Measurements from ENCODE around the gene DIAPH2.

DIAPH2 gene

DNA sequence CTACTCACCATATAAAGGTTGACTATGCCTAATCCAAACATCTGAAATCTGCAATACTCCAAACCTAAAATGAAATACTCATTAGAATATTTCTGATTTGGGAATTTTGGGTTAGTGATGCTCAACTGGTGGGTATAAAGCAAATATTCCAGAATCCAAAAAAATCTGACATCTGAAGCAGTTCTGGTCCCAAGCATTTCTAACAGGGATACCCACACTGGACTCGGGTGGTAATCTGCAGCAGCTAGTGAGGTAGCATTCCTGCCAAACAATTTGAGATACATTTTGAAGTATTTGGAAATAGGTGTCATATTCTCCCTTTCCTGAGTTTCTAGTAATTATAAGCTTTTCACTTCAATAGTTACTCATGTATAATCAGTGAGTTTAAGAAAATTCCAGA, 149.5 kb downstream of the DIAPH2 start:
- TF ChIP-seq BACH2 (CRISPR knock-in tag; IDR thresholded peaks at IDR 0.05; ENCODE audit: borderline replicate concordance) (no peak), GLIS3 (CRISPR knock-in tag; IDR thresholded peaks at IDR 0.05) (no peak), TOX (CRISPR knock-in tag; IDR thresholded peaks at IDR 0.05; ENCODE audit: borderline replicate concordance) (no peak), PPARA (CRISPR knock-in tag; IDR thresholded peaks at IDR 0.05; ENCODE audit: borderline replicate concordance) (no peak), OSR1 (CRISPR knock-in tag; IDR thresholded peaks at IDR 0.05) (no peak)
- ATAC-seq: no peak

DNA sequence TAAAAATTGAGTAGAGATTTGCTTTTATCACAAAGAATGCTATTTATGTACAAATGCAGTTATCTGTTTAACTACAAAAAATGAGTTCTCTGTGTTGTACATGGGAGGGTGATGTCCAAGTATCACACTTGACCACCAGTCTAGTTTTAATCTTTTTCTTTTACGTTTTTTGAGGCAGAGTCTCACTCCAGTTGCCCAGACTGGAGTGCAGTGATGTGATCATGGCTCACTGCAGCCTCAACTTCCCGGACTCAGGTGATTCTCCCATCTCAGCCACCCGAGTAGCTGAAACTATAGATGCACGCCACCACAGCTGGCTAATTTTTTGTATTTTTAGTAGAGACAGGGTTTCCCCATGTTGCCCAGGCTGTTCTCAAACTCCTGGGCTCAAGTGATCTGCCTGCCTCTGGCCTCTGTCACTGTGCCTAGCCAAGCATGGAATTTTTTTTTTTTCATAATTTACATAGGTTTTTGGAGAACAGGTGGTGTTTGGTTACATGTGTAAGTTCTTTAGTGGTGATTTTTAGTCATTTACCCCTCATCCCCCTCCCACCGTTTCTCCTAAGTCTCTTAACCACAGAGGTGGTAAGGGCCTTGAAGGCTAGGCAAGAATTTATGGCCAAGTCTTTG, 151.1 kb downstream of the DIAPH2 start:
- no peak for ATAC-seq

DNA sequence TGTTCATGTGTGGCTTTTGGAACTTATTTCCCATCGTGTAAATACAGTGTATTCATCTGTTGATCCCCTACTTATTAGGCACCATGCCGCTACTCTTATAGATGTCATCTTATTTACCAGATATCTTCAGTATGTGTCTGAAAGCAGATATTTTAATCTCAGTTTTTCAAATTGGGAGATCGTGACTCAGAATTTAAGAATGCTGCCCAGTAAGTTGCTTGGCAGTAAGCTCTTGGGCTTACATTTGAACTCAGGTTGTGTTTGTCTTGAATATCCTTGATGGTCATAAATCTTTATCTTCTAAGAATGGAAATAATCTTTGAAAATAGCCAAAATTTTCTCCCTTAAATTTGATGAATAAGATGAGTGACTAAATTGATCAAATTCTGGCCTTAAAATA, 153.2 kb downstream of the DIAPH2 start:
- ATAC-seq: peak; percentile 54
- no peak for TF ChIP-seq ZFP30 (CRISPR knock-in tag; IDR thresholded peaks at IDR 0.05)
- TF ChIP-seq OSR1 (CRISPR knock-in tag; IDR thresholded peaks at IDR 0.05): no peak
- TF ChIP-seq ZNF70 (CRISPR knock-in tag; IDR thresholded peaks at IDR 0.05): no peak
- TF ChIP-seq ARNTL (CRISPR knock-in tag; IDR thresholded peaks at IDR 0.05; ENCODE audit: borderline replicate concordance, low read depth): no peak
- TF ChIP-seq CSDC2 (CRISPR knock-in tag; IDR thresholded peaks at IDR 0.05): no peak
- TF ChIP-seq ZNF565 (CRISPR knock-in tag; conservative IDR thresholded peaks at IDR 0.05; ENCODE audit: low read depth): no peak
- no peak for TF ChIP-seq ZNF8 (CRISPR knock-in tag; IDR thresholded peaks at IDR 0.05)
- TF ChIP-seq ISL1 (CRISPR knock-in tag; IDR thresholded peaks at IDR 0.05): no peak
- TF ChIP-seq TOX (CRISPR knock-in tag; IDR thresholded peaks at IDR 0.05; ENCODE audit: borderline replicate concordance): no peak
- TF ChIP-seq, protein P1, sequence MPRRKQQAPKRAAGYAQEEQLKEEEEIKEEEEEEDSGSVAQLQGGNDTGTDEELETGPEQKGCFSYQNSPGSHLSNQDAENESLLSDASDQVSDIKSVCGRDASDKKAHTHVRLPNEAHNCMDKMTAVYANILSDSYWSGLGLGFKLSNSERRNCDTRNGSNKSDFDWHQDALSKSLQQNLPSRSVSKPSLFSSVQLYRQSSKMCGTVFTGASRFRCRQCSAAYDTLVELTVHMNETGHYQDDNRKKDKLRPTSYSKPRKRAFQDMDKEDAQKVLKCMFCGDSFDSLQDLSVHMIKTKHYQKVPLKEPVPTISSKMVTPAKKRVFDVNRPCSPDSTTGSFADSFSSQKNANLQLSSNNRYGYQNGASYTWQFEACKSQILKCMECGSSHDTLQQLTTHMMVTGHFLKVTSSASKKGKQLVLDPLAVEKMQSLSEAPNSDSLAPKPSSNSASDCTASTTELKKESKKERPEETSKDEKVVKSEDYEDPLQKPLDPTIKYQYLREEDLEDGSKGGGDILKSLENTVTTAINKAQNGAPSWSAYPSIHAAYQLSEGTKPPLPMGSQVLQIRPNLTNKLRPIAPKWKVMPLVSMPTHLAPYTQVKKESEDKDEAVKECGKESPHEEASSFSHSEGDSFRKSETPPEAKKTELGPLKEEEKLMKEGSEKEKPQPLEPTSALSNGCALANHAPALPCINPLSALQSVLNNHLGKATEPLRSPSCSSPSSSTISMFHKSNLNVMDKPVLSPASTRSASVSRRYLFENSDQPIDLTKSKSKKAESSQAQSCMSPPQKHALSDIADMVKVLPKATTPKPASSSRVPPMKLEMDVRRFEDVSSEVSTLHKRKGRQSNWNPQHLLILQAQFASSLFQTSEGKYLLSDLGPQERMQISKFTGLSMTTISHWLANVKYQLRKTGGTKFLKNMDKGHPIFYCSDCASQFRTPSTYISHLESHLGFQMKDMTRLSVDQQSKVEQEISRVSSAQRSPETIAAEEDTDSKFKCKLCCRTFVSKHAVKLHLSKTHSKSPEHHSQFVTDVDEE (CRISPR knock-in tag; IDR thresholded peaks at IDR 0.05): no peak
- TF ChIP-seq SNAI2 (CRISPR knock-in tag; IDR thresholded peaks at IDR 0.05): no peak
- TF ChIP-seq GLIS3 (CRISPR knock-in tag; IDR thresholded peaks at IDR 0.05): no peak
- TF ChIP-seq, protein P2, sequence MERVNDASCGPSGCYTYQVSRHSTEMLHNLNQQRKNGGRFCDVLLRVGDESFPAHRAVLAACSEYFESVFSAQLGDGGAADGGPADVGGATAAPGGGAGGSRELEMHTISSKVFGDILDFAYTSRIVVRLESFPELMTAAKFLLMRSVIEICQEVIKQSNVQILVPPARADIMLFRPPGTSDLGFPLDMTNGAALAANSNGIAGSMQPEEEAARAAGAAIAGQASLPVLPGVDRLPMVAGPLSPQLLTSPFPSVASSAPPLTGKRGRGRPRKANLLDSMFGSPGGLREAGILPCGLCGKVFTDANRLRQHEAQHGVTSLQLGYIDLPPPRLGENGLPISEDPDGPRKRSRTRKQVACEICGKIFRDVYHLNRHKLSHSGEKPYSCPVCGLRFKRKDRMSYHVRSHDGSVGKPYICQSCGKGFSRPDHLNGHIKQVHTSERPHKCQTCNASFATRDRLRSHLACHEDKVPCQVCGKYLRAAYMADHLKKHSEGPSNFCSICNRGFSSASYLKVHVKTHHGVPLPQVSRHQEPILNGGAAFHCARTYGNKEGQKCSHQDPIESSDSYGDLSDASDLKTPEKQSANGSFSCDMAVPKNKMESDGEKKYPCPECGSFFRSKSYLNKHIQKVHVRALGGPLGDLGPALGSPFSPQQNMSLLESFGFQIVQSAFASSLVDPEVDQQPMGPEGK (CRISPR knock-in tag; IDR thresholded peaks at IDR 0.05; ENCODE audit: borderline replicate concordance): no peak
- TF ChIP-seq, protein P3, sequence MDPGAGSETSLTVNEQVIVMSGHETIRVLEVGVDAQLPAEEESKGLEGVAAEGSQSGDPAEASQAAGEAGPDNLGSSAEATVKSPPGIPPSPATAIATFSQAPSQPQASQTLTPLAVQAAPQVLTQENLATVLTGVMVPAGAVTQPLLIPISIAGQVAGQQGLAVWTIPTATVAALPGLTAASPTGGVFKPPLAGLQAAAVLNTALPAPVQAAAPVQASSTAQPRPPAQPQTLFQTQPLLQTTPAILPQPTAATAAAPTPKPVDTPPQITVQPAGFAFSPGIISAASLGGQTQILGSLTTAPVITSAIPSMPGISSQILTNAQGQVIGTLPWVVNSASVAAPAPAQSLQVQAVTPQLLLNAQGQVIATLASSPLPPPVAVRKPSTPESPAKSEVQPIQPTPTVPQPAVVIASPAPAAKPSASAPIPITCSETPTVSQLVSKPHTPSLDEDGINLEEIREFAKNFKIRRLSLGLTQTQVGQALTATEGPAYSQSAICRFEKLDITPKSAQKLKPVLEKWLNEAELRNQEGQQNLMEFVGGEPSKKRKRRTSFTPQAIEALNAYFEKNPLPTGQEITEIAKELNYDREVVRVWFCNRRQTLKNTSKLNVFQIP (CRISPR knock-in tag; IDR thresholded peaks at IDR 0.05; ENCODE audit: borderline replicate concordance, low read depth): no peak

More for the DNA sequence above, 151.1 kb downstream of the DIAPH2 start:
- TF ChIP-seq SNAI2 (CRISPR knock-in tag; IDR thresholded peaks at IDR 0.05) (no peak), OSR1 (CRISPR knock-in tag; IDR thresholded peaks at IDR 0.05) (no peak), BACH2 (CRISPR knock-in tag; IDR thresholded peaks at IDR 0.05; ENCODE audit: borderline replicate concordance) (no peak), ESRRG (CRISPR knock-in tag; IDR thresholded peaks at IDR 0.05) (no peak), RARB (CRISPR knock-in tag; IDR thresholded peaks at IDR 0.05) (no peak), ARNTL (CRISPR knock-in tag; IDR thresholded peaks at IDR 0.05; ENCODE audit: borderline replicate concordance, low read depth) (no peak), TOX (CRISPR knock-in tag; IDR thresholded peaks at IDR 0.05; ENCODE audit: borderline replicate concordance) (no peak), ZNF565 (CRISPR knock-in tag; conservative IDR thresholded peaks at IDR 0.05; ENCODE audit: low read depth) (no peak), ISL1 (CRISPR knock-in tag; IDR thresholded peaks at IDR 0.05) (no peak)

DNA sequence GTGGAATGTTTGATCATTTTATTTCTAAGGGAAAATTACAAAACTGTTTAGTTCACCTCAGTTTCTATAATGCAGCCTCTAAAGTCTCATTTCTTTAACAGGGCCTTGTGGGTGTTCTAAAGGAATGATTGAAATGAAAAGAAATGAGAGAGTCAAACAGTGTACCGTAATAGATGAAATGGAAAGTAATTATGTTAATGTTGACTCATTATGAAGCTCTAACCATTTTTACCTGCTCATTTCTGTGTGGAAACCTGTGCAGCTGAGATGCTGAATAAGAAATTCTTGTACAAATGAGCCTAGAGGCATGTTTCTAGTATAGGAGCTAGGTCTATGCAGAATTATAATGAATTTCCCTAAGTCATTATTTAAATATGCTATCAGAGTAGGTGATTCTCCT, 153.9 kb downstream of the DIAPH2 start:
- ATAC-seq: no peak
- TF ChIP-seq ZC3H10 (CRISPR knock-in tag; IDR thresholded peaks at IDR 0.05) (no peak), ZNF8 (CRISPR knock-in tag; IDR thresholded peaks at IDR 0.05) (no peak), ZFP30 (CRISPR knock-in tag; IDR thresholded peaks at IDR 0.05) (no peak), PPARA (CRISPR knock-in tag; IDR thresholded peaks at IDR 0.05; ENCODE audit: borderline replicate concordance) (no peak), TOX (CRISPR knock-in tag; IDR thresholded peaks at IDR 0.05; ENCODE audit: borderline replicate concordance) (no peak), CSDC2 (CRISPR knock-in tag; IDR thresholded peaks at IDR 0.05) (no peak), BACH2 (CRISPR knock-in tag; IDR thresholded peaks at IDR 0.05; ENCODE audit: borderline replicate concordance) (no peak), ISL1 (CRISPR knock-in tag; IDR thresholded peaks at IDR 0.05) (no peak), RARB (CRISPR knock-in tag; IDR thresholded peaks at IDR 0.05) (no peak)
- TF ChIP-seq, protein P1 (CRISPR knock-in tag; IDR thresholded peaks at IDR 0.05): no peak
- TF ChIP-seq, protein P2 (CRISPR knock-in tag; IDR thresholded peaks at IDR 0.05; ENCODE audit: borderline replicate concordance): no peak
- TF ChIP-seq, protein P4, sequence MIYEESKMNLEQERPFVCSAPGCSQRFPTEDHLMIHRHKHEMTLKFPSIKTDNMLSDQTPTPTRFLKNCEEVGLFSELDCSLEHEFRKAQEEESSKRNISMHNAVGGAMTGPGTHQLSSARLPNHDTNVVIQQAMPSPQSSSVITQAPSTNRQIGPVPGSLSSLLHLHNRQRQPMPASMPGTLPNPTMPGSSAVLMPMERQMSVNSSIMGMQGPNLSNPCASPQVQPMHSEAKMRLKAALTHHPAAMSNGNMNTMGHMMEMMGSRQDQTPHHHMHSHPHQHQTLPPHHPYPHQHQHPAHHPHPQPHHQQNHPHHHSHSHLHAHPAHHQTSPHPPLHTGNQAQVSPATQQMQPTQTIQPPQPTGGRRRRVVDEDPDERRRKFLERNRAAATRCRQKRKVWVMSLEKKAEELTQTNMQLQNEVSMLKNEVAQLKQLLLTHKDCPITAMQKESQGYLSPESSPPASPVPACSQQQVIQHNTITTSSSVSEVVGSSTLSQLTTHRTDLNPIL (CRISPR knock-in tag; IDR thresholded peaks at IDR 0.05; ENCODE audit: low read depth): no peak
